ACC112 (cell line): Measurements from ENCODE around the gene DENND4B.

Experiments
- H2AFZ ChIP-seq: fragments of 200-600 bp; sonication (generic); one replicate; pipeline ENCODE4 v1.6.0; 2017; ENCODE audit warnings: antibody characterized with exemption, low read length; ENCODE audit not compliant: unreplicated experiment
- H3K27ac ChIP-seq: fragments of 200-600 bp; sonication (generic); 2 replicates; pipeline ENCODE4 v1.5.1; 2014; ENCODE audit warnings: low read depth, mild to moderate bottlenecking, antibody characterized with exemption, low read length, moderate library complexity
- H3K27me3 ChIP-seq: fragments of 200-600 bp; sonication (generic); 2 replicates; pipeline ENCODE4 v1.6.1; 2014; ENCODE audit warnings: mild to moderate bottlenecking, antibody characterized with exemption, low read length, moderate library complexity, mixed read lengths; ENCODE audit not compliant: insufficient read depth
- H3K36me3 ChIP-seq: fragments of 200-600 bp; sonication (generic); 2 replicates; pipeline ENCODE4 v1.6.1; 2016; ENCODE audit warnings: mild to moderate bottlenecking, antibody characterized with exemption, low read length, moderate library complexity, mixed read lengths; ENCODE audit not compliant: insufficient read depth
- H3K4me1 ChIP-seq: fragments of 200-600 bp; sonication (generic); one replicate; pipeline ENCODE4 v1.6.1; 2016; ENCODE audit warnings: low read length, mixed read lengths; ENCODE audit not compliant: insufficient read depth, unreplicated experiment, control insufficient read depth
- H3K4me3 ChIP-seq: fragments of 200-600 bp; sonication (generic); 2 replicates; pipeline ENCODE4 v1.5.1; 2014; ENCODE audit warnings: mild to moderate bottlenecking, low read depth, low read length
- H3K79me2 ChIP-seq: fragments of 200-600 bp; sonication (generic); one replicate; pipeline ENCODE4 v1.6.0; 2016; ENCODE audit warnings: low read length; ENCODE audit not compliant: control insufficient read depth, unreplicated experiment, insufficient read depth

DENND4B gene

GRCh38 chr1:153880024-153880423, 66.5 kb downstream of the DENND4B start:
- peaks cover 65% of the 10 kb centered on the region for H3K79me2 ChIP-seq
- no peak overlapping the region for H2AFZ ChIP-seq
- H3K27ac ChIP-seq: no peak overlapping the region
- no peaks in the 10 kb centered on the region for H3K36me3 ChIP-seq
- H3K4me1 ChIP-seq: peaks cover 22% of the 10 kb centered on the region
- H3K27me3 ChIP-seq: no peaks in the 10 kb centered on the region
- H3K4me3 ChIP-seq: no peak overlapping the region
